ENCODE data around the gene IL2RA.

Gene IL2RA

DNA sequence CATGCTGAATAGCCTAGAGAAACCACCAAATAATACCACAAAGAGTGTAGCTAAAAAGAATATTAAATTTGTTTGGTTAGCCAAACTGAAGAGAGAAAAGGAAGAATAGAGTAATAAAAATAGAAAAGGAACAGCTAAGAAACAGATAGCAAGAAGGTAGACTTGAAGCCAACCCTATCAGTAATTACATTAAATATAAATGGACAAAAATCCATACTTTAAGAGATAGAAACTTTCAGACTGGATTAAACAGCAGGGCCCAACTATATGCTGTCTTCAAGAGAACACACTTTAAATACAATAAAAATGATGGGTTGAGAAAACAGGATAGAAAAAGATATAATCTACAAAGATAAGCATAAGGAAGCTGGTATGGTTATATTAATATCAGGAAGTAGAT is 31.2 kb downstream of the IL2RA start:
- Histone ChIP-seq H3K9me3 (ENCODE audit: insufficient read depth, low read depth, low read length) (peaks cover 2% of the 10 kb centered on the region), H3K4me3 (ENCODE audit: low read depth, low read length) (no peak overlapping the region), H3K4ac (ENCODE audit: low read depth, low read length) (no peak overlapping the region), H3K23ac (ENCODE audit: low read length) (no peak overlapping the region), H3K4me1 (ENCODE audit: control insufficient read depth in 1 of 2, insufficient read depth in 2 of 2, low read length in 2 of 2) (no peaks in the 10 kb centered on the region), H2BK120ac (ENCODE audit: insufficient read depth, low read length, poor library complexity) (no peak overlapping the region), H3K79me2 (ENCODE audit: control insufficient read depth, insufficient read depth, low read length, poor library complexity) (no peaks in the 10 kb centered on the region), H2AFZ (ENCODE audit: insufficient read depth, low read length, poor library complexity) (no peak overlapping the region), H3K36me3 (ENCODE audit: control insufficient read depth in 1 of 2, insufficient read depth in 2 of 2, low read length in 2 of 2) (no peaks in the 10 kb centered on the region), H3K9ac (ENCODE audit: low read length) (no peak overlapping the region), H2AK5ac (ENCODE audit: low read length) (no peak overlapping the region), H3K27ac (ENCODE audit: low read depth, low read length) (no peak overlapping the region), H3K14ac (ENCODE audit: low read length) (no peak overlapping the region), H2BK12ac (ENCODE audit: low read length) (no peak overlapping the region), H4K91ac (ENCODE audit: low read depth, low read length) (no peak overlapping the region), H3K4me2 (ENCODE audit: low read length) (no peak overlapping the region), H4K8ac (ENCODE audit: low read depth, low read length) (no peak overlapping the region), H3K18ac (ENCODE audit: low read length) (no peak overlapping the region), H4K12ac (ENCODE audit: low read depth, low read length) (no peak overlapping the region), H3K79me1 (ENCODE audit: low read length) (no peaks in the 10 kb centered on the region), H3K27me3 (ENCODE audit: insufficient read depth, low read length) (no peaks in the 10 kb centered on the region), H2BK5ac (ENCODE audit: low read depth, low read length, poor library complexity) (no peak overlapping the region)
- no peak for DNase-seq

DNA sequence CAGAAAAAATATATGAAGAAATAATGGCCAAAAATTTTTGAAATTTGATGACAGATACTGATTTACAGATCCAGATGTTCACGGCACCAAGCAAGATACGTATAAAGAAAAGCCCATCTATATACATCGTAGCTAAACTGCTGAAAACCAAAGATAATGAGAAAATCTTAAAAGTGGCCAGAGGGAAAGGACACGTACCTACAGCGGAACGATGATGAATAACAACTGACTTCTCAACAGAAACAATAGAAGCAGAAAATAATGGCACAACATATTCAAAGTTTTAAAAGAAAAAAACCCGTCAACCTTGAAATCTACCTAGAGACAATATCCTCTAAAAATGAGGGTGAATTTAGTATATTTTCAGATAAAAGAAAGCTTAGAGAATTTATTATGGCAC is 31.9 kb downstream of the IL2RA start:
- Histone ChIP-seq H3K79me2 (ENCODE audit: control insufficient read depth, insufficient read depth, low read length, poor library complexity) (no peaks in the 10 kb centered on the region), H2AFZ (ENCODE audit: insufficient read depth, low read length, poor library complexity) (no peak overlapping the region), H3K14ac (ENCODE audit: low read length) (no peak overlapping the region), H4K12ac (ENCODE audit: low read depth, low read length) (no peak overlapping the region), H2BK5ac (ENCODE audit: low read depth, low read length, poor library complexity) (no peak overlapping the region), H3K36me3 (ENCODE audit: control insufficient read depth in 1 of 2, insufficient read depth in 2 of 2, low read length in 2 of 2) (no peaks in the 10 kb centered on the region), H3K18ac (ENCODE audit: low read length) (no peak overlapping the region), H4K91ac (ENCODE audit: low read depth, low read length) (no peak overlapping the region), H3K27ac (ENCODE audit: low read depth, low read length) (no peak overlapping the region), H3K4me2 (ENCODE audit: low read length) (no peak overlapping the region), H2BK120ac (ENCODE audit: insufficient read depth, low read length, poor library complexity) (no peak overlapping the region), H3K79me1 (ENCODE audit: low read length) (no peaks in the 10 kb centered on the region), H3K9ac (ENCODE audit: low read length) (no peak overlapping the region), H3K27me3 (ENCODE audit: insufficient read depth, low read length) (no peaks in the 10 kb centered on the region), H4K8ac (ENCODE audit: low read depth, low read length) (no peak overlapping the region), H3K9me3 (ENCODE audit: insufficient read depth, low read depth, low read length) (peaks cover 2% of the 10 kb centered on the region), H3K23ac (ENCODE audit: low read length) (no peak overlapping the region), H2AK5ac (ENCODE audit: low read length) (no peak overlapping the region), H2BK12ac (ENCODE audit: low read length) (no peak overlapping the region), H3K4me1 (ENCODE audit: control insufficient read depth in 1 of 2, insufficient read depth in 2 of 2, low read length in 2 of 2) (no peaks in the 10 kb centered on the region), H3K4ac (ENCODE audit: low read depth, low read length) (no peak overlapping the region), H3K4me3 (ENCODE audit: low read depth, low read length) (no peak overlapping the region)
- WGBS (ENCODE audit: extremely low coverage, insufficient coverage, insufficient read length) = no CpG with 5 or more reads among the region's 7 CpGs
- DNase-seq = no peak

DNA sequence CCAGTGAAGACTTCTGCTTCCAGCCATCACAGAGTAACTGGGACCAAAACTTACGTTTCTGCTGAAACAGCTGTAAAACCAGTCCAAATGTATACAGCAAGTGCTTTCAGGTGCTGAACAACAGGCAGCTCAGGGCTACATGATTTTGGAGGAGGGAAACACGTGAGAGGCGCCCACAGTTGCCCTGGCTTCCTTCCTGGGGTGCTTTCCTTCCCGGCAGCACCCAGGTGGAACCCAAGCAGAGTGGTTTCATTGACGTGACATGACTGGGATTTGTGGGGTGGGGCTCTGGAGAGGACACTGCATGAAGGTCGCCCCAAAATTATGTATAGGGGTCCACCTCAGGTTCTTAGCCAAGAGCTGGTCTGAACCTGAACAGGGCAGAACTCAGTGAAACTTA is 34.2 kb downstream of the IL2RA start:
- Histone ChIP-seq H2BK12ac (ENCODE audit: low read length) (no peak overlapping the region), H3K27ac (ENCODE audit: low read depth, low read length) (no peak overlapping the region), H3K79me2 (ENCODE audit: control insufficient read depth, insufficient read depth, low read length, poor library complexity) (no peaks in the 10 kb centered on the region), H3K14ac (ENCODE audit: low read length) (no peak overlapping the region), H3K4me1 (ENCODE audit: control insufficient read depth in 1 of 2, insufficient read depth in 2 of 2, low read length in 2 of 2) (no peaks in the 10 kb centered on the region), H2AFZ (ENCODE audit: insufficient read depth, low read length, poor library complexity) (no peak overlapping the region), H2BK5ac (ENCODE audit: low read depth, low read length, poor library complexity) (no peak overlapping the region), H3K36me3 (ENCODE audit: control insufficient read depth in 1 of 2, insufficient read depth in 2 of 2, low read length in 2 of 2) (no peaks in the 10 kb centered on the region), H4K8ac (ENCODE audit: low read depth, low read length) (no peak overlapping the region), H3K18ac (ENCODE audit: low read length) (no peak overlapping the region), H3K4ac (ENCODE audit: low read depth, low read length) (no peak overlapping the region), H3K79me1 (ENCODE audit: low read length) (no peaks in the 10 kb centered on the region), H4K91ac (ENCODE audit: low read depth, low read length) (no peak overlapping the region), H2BK120ac (ENCODE audit: insufficient read depth, low read length, poor library complexity) (no peak overlapping the region), H2AK5ac (ENCODE audit: low read length) (no peak overlapping the region), H3K4me2 (ENCODE audit: low read length) (no peak overlapping the region), H3K4me3 (ENCODE audit: low read depth, low read length) (no peak overlapping the region), H3K27me3 (ENCODE audit: insufficient read depth, low read length) (no peaks in the 10 kb centered on the region), H4K12ac (ENCODE audit: low read depth, low read length) (no peak overlapping the region), H3K9me3 (ENCODE audit: insufficient read depth, low read depth, low read length) (peaks cover 2% of the 10 kb centered on the region), H3K9ac (ENCODE audit: low read length) (no peak overlapping the region), H3K23ac (ENCODE audit: low read length) (no peak overlapping the region)
- WGBS (ENCODE audit: extremely low coverage, insufficient coverage, insufficient read length) = no CpG with 5 or more reads among the region's 6 CpGs
- DNase-seq = no peak

DNA sequence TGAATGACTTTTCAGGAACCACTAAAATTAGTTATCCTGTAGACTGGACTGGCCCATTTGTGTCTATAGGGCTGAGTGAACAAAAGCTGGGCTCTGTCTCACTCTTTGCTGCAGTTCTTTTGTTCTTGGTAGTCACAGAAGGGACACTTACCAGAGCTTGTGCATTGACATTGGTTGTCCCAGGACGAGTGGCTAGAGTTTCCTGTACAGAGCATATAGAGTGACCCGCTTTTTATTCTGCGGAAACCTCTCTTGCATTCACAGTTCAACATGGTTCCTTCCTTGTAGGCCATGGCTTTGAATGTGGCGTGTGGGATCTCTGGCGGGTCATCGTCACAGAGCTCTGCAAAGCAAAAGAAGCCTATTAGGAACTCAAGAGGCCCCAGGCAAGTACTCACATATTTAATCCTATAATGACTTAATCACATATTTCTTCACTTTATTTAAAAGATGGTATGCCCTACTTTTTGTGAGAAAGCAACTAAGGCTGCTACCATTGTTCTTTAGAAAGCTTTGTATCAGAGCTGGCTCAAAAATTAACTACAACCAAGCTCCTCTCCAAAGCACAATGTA is 36.4 kb downstream of the IL2RA start:
- no CpG with 5 or more reads among the region's 6 CpGs for WGBS (ENCODE audit: extremely low coverage, insufficient coverage, insufficient read length)
- H3K14ac ChIP-seq (ENCODE audit: low read length) = no peak overlapping the region
- H3K9me3 ChIP-seq (ENCODE audit: insufficient read depth, low read depth, low read length) = peaks cover 2% of the 10 kb centered on the region
- no peaks in the 10 kb centered on the region for H3K79me1 ChIP-seq (ENCODE audit: low read length)
- no peaks in the 10 kb centered on the region for H3K4me1 ChIP-seq (ENCODE audit: control insufficient read depth in 1 of 2, insufficient read depth in 2 of 2, low read length in 2 of 2)
- H2BK12ac ChIP-seq (ENCODE audit: low read length) = no peak overlapping the region
- H3K4ac ChIP-seq (ENCODE audit: low read depth, low read length) = no peak overlapping the region
- H3K4me3 ChIP-seq (ENCODE audit: low read depth, low read length) = no peak overlapping the region
- no peak overlapping the region for H2AK5ac ChIP-seq (ENCODE audit: low read length)
- H2AFZ ChIP-seq (ENCODE audit: insufficient read depth, low read length, poor library complexity) = no peak overlapping the region
- H2BK120ac ChIP-seq (ENCODE audit: insufficient read depth, low read length, poor library complexity) = no peak overlapping the region
- H3K27ac ChIP-seq (ENCODE audit: low read depth, low read length) = no peak overlapping the region
- H3K36me3 ChIP-seq (ENCODE audit: control insufficient read depth in 1 of 2, insufficient read depth in 2 of 2, low read length in 2 of 2) = no peaks in the 10 kb centered on the region
- H3K9ac ChIP-seq (ENCODE audit: low read length) = no peak overlapping the region
- no peak overlapping the region for H3K18ac ChIP-seq (ENCODE audit: low read length)
- H3K4me2 ChIP-seq (ENCODE audit: low read length) = no peak overlapping the region
- DNase-seq = no peak
- H3K23ac ChIP-seq (ENCODE audit: low read length) = no peak overlapping the region
- H2BK5ac ChIP-seq (ENCODE audit: low read depth, low read length, poor library complexity) = no peak overlapping the region
- no peaks in the 10 kb centered on the region for H3K27me3 ChIP-seq (ENCODE audit: insufficient read depth, low read length)
- no peak overlapping the region for H4K91ac ChIP-seq (ENCODE audit: low read depth, low read length)
- H4K12ac ChIP-seq (ENCODE audit: low read depth, low read length) = no peak overlapping the region
- no peak overlapping the region for H4K8ac ChIP-seq (ENCODE audit: low read depth, low read length)
- H3K79me2 ChIP-seq (ENCODE audit: control insufficient read depth, insufficient read depth, low read length, poor library complexity) = no peaks in the 10 kb centered on the region
